DOHH2 (cell line): ENCODE data around the gene FRYL.

ENCODE experiments used
- H3F3A ChIP-seq: fragments of 200-600 bp; sonication (generic), shearing (Covaris generic); 2 replicates; pipeline ENCODE4 v1.6.0; 2016; ENCODE audit warnings: antibody characterized with exemption, mild to moderate bottlenecking; ENCODE audit not compliant: control insufficient read depth, insufficient read depth
- H3K27ac ChIP-seq: fragments of 200-600 bp; sonication (generic); 2 replicates; pipeline ENCODE4 v1.5.1; 2014; ENCODE audit warnings: low read depth, mild to moderate bottlenecking, low read length, moderate library complexity
- H3K27me3 ChIP-seq: fragments of 200-600 bp; sonication (generic); 2 replicates; pipeline ENCODE4 v1.6.1; 2014; ENCODE audit warnings: mild to moderate bottlenecking, low read length, mixed read lengths; ENCODE audit not compliant: control insufficient read depth
- H3K36me3 ChIP-seq: fragments of 200-600 bp; sonication (generic); 2 replicates; pipeline ENCODE4 v1.6.1; 2014; ENCODE audit warnings: mild to moderate bottlenecking, low read length, moderate library complexity, mixed read lengths; ENCODE audit not compliant: control insufficient read depth
- H3K4me1 ChIP-seq: fragments of 200-600 bp; sonication (generic); 2 replicates; pipeline ENCODE4 v1.6.1; 2014; ENCODE audit warnings: mild to moderate bottlenecking, low read length, mixed read lengths; ENCODE audit not compliant: control insufficient read depth
- H3K4me2 ChIP-seq: fragments of 200-600 bp; sonication (generic); 2 replicates; pipeline ENCODE4 v1.6.0; 2014; ENCODE audit warnings: mild to moderate bottlenecking, low read length, moderate library complexity
- H3K4me3 ChIP-seq: fragments of 200-600 bp; sonication (generic); 2 replicates; pipeline ENCODE4 v1.5.1; 2014; ENCODE audit warnings: mild to moderate bottlenecking, low read length, mixed read lengths
- H3K79me2 ChIP-seq: fragments of 200-600 bp; sonication (generic); 2 replicates; pipeline ENCODE4 v1.6.1; 2014; ENCODE audit warnings: mild to moderate bottlenecking, low read length, mixed read lengths; ENCODE audit not compliant: control insufficient read depth
- H3K9me2 ChIP-seq: fragments of 200-600 bp; sonication (generic); replicated peaks from 2 replicates; pipeline ENCODE4 v1.6.1; 2014; ENCODE audit warnings: mild to moderate bottlenecking, low read length, mixed read lengths; ENCODE audit not compliant: control insufficient read depth
- H3K9me3 ChIP-seq: fragments of 200-600 bp; sonication (generic); 2 replicates; pipeline ENCODE4 v1.6.1; 2014; ENCODE audit warnings: antibody characterized with exemption, low read length, mixed read lengths; ENCODE audit not compliant: control insufficient read depth, insufficient read depth
- H4K20me1 ChIP-seq: fragments of 200-600 bp; sonication (generic); 2 replicates; pipeline ENCODE4 v1.6.0; 2014; ENCODE audit warnings: low read depth, mild to moderate bottlenecking, antibody characterized with exemption, low read length, moderate library complexity; ENCODE audit not compliant: control insufficient read depth, insufficient read depth
- CTCF ChIP-seq: fragments of 200-600 bp; sonication (generic); IDR thresholded peaks from one replicate; pipeline ENCODE4 v1.5.1; 2014; ENCODE audit warnings: antibody characterized with exemption, mild to moderate bottlenecking, low read depth, low read length; ENCODE audit not compliant: poor library complexity, severe bottlenecking
- EZH2phosphoT487 ChIP-seq: fragments of 200-600 bp; sonication (generic); IDR thresholded peaks from 2 replicates; pipeline ENCODE4 v1.6.1; 2017; ENCODE audit warnings: borderline replicate concordance, mild to moderate bottlenecking, antibody characterized with exemption, low read length, moderate library complexity, mixed read lengths

Gene FRYL

GRCh38 chr4:48815483-48815882 lies 35.4 kb upstream of the FRYL start:
- 0 out of 2 replicates have a peak overlapping the region, but pooled peaks have one; percentile 7 for H3K27ac ChIP-seq
- no peak overlapping the region for H3K4me3 ChIP-seq
- no peaks in the 10 kb centered on the region for H3K79me2 ChIP-seq
- H3K27me3 ChIP-seq, result no peaks in the 10 kb centered on the region
- H4K20me1 ChIP-seq, result no peaks in the 10 kb centered on the region
- no peaks in the 10 kb centered on the region for H3K36me3 ChIP-seq
- H3K9me3 ChIP-seq, result 0 out of 2 replicates have a peak, but pooled peaks cover 2% of the 10 kb centered on the region
- peaks cover 47% of the 10 kb centered on the region for H3K4me1 ChIP-seq
- H3K9me2 ChIP-seq, result no peaks in the 10 kb centered on the region
- no peak for TF ChIP-seq EZH2phosphoT487
- TF ChIP-seq CTCF, result no peak
- H3K4me2 ChIP-seq, result peak overlapping the region; percentile 42
- peaks cover 9% of the 10 kb centered on the region for H3F3A ChIP-seq

- H3K4me2 ChIP-seq, result peak overlapping the region; percentile 42
- peak overlapping the region; percentile 60 for H3K27ac ChIP-seq
- no peaks in the 10 kb centered on the region for H3K36me3 ChIP-seq
- no peaks in the 10 kb centered on the region for H3K9me2 ChIP-seq
- H3K4me3 ChIP-seq, result no peak overlapping the region
- no peaks in the 10 kb centered on the region for H4K20me1 ChIP-seq
- H3K9me3 ChIP-seq, result no peaks in the 10 kb centered on the region
- peaks cover 9% of the 10 kb centered on the region for H3F3A ChIP-seq
- TF ChIP-seq CTCF (no peak), EZH2phosphoT487 (no peak)
- peaks cover 47% of the 10 kb centered on the region for H3K4me1 ChIP-seq
- no peaks in the 10 kb centered on the region for H3K27me3 ChIP-seq
- H3K79me2 ChIP-seq, result no peaks in the 10 kb centered on the region
These were observed 33.9 kb upstream of the FRYL start for GRCh38 chr4:48813964-48814363.

- peaks cover 9% of the 10 kb centered on the region for H3F3A ChIP-seq
- TF ChIP-seq EZH2phosphoT487 (no peak), CTCF (no peak)
- peaks cover 47% of the 10 kb centered on the region for H3K4me1 ChIP-seq
- H3K4me3 ChIP-seq, result no peak overlapping the region
- no peaks in the 10 kb centered on the region for H3K79me2 ChIP-seq
- no peaks in the 10 kb centered on the region for H4K20me1 ChIP-seq
- no peaks in the 10 kb centered on the region for H3K9me2 ChIP-seq
- no peak overlapping the region for H3K27ac ChIP-seq
- peak overlapping the region; percentile 42; the same call in 1 of the 2 replicates for H3K4me2 ChIP-seq
- H3K9me3 ChIP-seq, result no peaks in the 10 kb centered on the region
- no peaks in the 10 kb centered on the region for H3K27me3 ChIP-seq
- H3K36me3 ChIP-seq, result no peaks in the 10 kb centered on the region
These were observed 32.8 kb upstream of the FRYL start for GRCh38 chr4:48812866-48813265.
